CD4-positive, alpha-beta T cell treated with Interleukin-15 for 1 hour (primary cell): ENCODE data around the gene RPUSD4.

Experiments used
- DNase-seq: peaks from one replicate; pipeline ENCODE4 v3.0.0-alpha.2; 2020

Gene RPUSD4

DNA sequence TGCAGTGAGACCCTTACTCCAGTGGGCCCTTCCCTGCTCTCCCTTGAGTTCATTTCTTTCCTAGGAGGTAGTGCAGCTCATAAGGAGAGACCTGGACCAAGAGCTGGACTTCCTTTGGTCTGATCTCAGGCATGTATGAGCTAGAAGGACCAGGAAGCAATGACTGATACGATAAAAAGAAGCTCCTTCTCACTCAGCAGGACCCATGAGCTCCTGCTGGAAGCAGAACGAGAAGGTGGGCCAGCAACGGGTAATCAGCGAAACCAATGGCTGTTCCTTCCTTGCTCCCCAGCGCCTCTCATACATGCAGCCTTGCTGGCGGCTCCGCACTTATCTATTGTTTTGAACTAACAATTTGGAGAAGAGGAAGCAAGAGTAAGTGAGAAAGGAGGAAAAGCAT, 56.8 kb downstream of the RPUSD4 start:
- no peak for DNase-seq

DNA sequence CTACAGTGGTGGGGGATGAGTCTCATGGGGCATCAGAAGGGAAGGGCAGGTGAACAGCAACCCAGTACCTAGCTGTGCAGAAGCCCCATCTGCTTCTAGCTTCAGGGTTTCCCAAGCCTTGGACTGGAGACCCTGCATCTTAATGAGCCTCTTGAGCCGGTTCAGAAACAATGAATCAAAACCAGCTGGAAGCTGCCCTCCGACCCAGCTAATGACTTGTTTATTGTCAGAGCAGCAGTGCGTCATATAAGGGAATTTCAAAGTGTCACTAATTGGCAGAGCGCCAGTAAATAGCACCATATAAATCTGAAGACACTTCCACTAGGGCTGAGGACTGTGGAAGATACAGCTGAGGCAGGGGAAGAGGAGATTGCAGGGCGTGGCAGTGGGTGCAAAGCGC, 57.5 kb downstream of the RPUSD4 start:
- DNase-seq = no peak

DNA sequence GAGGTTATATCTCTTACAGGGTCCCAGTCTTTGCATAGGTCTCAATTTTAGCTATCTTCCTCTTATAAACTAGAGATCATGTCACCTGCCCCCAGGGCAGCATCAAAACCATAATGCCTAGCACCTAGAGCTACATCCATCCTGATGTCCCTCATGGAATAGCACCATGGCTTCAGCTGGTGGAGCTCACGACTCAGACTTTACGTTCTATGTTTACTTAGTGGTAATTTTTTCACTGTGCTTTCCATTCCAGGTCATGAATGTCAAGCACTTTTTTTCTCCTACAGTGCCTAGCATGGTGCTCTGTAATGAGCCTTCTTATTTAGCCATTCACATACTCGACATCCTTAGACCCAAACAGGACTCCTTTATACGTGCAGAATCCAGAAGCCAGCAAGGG, 58.4 kb downstream of the RPUSD4 start:
- no peak for DNase-seq

DNA sequence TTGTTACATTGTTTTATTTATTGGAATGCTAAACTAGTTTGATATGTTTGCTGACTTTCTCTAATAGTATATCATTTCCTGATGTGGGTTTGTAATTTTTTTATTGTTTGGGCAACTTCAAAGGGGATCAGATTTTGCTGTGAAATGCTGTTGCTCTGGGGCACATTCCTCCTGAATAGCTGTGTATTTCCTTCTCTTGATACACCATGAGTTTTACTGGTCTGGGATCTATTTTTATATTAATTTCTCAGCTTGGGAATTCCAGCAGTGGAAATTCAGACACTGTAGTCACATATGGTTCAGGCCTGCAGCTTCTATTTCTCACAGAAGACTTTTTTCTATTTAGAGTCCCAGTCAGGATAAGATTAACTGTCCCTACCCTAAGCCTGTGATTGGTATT, 58.9 kb downstream of the RPUSD4 start:
- no peak for DNase-seq

DNA sequence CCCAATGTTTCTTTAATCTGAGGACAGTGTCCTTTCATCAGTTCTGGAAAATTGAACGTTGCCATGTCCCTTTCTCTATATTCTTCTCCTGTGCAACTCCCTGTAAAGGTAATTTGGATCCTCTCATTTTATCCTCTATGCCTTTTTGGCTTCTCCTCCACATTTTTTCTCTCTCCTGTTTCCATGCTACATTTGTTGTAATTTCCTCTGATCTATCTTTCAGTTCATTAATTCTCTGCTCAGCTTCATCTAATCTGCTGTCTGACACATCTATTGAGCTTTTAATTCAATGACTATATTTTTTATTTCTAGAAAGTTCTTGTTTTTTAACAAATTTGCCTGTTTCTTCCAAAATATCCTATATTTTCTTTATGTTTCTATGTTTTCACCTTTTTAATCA, 59.3 kb downstream of the RPUSD4 start:
- DNase-seq = no peak
